ENCODE measurements around the gene PTPRD.

- TF ChIP-seq CTCF (IDR thresholded peaks at IDR 0.05) (no peak), ATF1 (CRISPR knock-in tag; IDR thresholded peaks at IDR 0.05) (no peak), PRDM15 (CRISPR knock-in tag; IDR thresholded peaks at IDR 0.05) (no peak), CBFB (CRISPR knock-in tag; IDR thresholded peaks at IDR 0.05; ENCODE audit: low read depth) (no peak), IRF1 (CRISPR knock-in tag; IDR thresholded peaks at IDR 0.05) (no peak)
Observed at GRCh38 chr9:9914174-9914573, 698.6 kb downstream of the PTPRD start.
